ENCODE measurements around the gene ATF7.

The ATF7 gene

DNA sequence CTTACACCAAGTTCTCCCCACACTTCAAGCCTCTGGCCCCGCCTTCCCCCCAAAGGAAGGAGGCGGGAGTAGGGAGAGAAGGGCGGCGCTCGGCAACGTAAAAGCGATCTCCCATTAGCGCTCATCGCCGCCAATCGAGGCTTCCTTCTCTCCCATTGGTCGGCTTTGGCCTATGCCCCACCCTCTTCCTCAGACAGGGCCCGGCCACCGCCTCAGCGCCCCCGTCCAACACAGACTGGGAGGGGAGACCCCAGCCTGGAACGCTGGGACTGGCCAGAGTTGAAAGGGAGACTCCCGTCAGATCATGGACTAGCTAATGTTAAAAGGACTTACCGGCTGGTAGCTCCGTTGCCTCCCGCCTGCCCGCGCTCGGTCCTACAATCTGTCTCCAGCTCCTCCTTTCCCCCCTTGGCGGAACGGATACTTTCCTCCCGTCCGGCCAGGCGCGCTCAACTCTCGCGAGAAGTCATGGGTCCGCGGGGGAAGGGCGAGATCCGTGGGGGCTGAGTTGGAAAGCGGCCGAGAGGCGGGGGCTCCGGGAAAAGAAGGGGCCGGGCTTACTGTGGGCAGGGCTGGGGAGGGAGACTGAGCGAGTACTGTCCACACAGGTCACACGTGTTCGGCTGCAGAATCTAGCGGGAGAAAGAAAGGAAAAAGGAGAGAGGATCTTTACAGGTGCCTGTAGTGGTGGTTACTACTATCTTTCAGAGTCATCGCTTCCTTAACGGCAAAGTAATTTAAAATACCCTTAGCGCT is at the start of gene ATF7:
Gene ATF7 (minus strand): TSS at position 437 of the 756 bp plus-strand sequence. CDS start 25,382 bp downstream, outside the sequence.
- TF ChIP-seq EZH2 (IDR thresholded peaks at IDR 0.05) = no peak
- peak; percentile 88 for TF ChIP-seq POLR2AphosphoS5 (IDR thresholded peaks at IDR 0.05; ENCODE audit: borderline replicate concordance, low read depth, low read length)
- TF ChIP-seq FOXP2 (optimal IDR thresholded peaks at IDR 0.05; ENCODE audit: control extremely low read depth, extremely low read length, insufficient read depth) = peak; percentile 93

GRCh38 chr12:53674977-53675700 is 49.0 kb upstream of the ATF7 start:
- Histone ChIP-seq H3K9me3 (ENCODE audit: low read depth, low read length) (no peaks in the 10 kb centered on the region), H3K9ac (ENCODE audit: insufficient read length) (peak overlapping the region; percentile 97), H3K36me3 (ENCODE audit: insufficient read depth, low read length) (peaks cover 47% of the 10 kb centered on the region), H3K4me3 (peak overlapping the region; percentile 99), H3K27ac (peak overlapping the region; percentile 89)
- TF ChIP-seq POLR2AphosphoS5 (IDR thresholded peaks at IDR 0.05; ENCODE audit: borderline replicate concordance, low read depth, low read length) (no peak), FOXP2 (optimal IDR thresholded peaks at IDR 0.05; ENCODE audit: control extremely low read depth, extremely low read length, insufficient read depth) (no peak), EZH2 (IDR thresholded peaks at IDR 0.05) (no peak)
- no peak for DNase-seq (ENCODE audit: low read depth, low spot score)

More for the DNA sequence above, at the start of gene ATF7:
- Histone ChIP-seq H3K36me3 (ENCODE audit: insufficient read depth, low read length) (peaks cover 2% of the 10 kb centered on the region; the same call in 1 of the 2 replicates), H3K9me3 (ENCODE audit: low read depth, low read length) (no peaks in the 10 kb centered on the region), H3K27ac (peak within 1 kb of the TSS; percentile 97), H3K9ac (ENCODE audit: insufficient read length) (peak within 1 kb of the TSS; percentile 98), H3K4me3 (peak within 1 kb of the TSS; percentile 93)
- DNase-seq (ENCODE audit: low read depth, low spot score) = peak; percentile 97

DNA sequence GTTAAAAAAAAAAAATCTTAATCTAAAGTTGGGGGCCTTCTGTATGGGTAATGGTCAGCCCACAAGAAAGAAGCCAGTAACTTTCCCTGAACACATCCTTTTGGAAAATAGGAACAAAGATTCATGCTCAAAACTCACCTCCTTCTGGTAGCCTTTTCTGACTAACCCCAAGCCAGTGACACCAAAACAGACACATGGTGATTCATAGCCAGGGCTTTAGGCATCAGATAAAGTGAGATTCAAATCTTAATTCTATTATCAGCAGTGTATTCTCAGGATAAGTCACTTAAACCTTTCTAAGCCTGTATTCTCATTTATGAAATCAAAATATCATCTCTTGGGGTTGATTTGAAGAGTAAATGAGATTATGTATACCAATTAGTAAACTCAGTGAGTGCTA is 44.8 kb upstream of the ATF7 start:
- Histone ChIP-seq H3K27ac (no peak overlapping the region; the same call in 1 of the 2 replicates), H3K4me3 (no peak overlapping the region), H3K36me3 (ENCODE audit: insufficient read depth, low read length) (peaks cover 84% of the 10 kb centered on the region), H3K9me3 (ENCODE audit: low read depth, low read length) (no peaks in the 10 kb centered on the region), H3K9ac (ENCODE audit: insufficient read length) (no peak overlapping the region)
- TF ChIP-seq POLR2AphosphoS5 (IDR thresholded peaks at IDR 0.05; ENCODE audit: borderline replicate concordance, low read depth, low read length) (no peak), FOXP2 (optimal IDR thresholded peaks at IDR 0.05; ENCODE audit: control extremely low read depth, extremely low read length, insufficient read depth) (no peak), EZH2 (IDR thresholded peaks at IDR 0.05) (no peak)
- DNase-seq (ENCODE audit: low read depth, low spot score) = no peak

GRCh38 chr12:53670308-53670707 is 44.1 kb upstream of the ATF7 start:
- no peak overlapping the region for H3K27ac ChIP-seq
- H3K4me3 ChIP-seq = no peak overlapping the region
- no peaks in the 10 kb centered on the region for H3K9me3 ChIP-seq (ENCODE audit: low read depth, low read length)
- H3K9ac ChIP-seq (ENCODE audit: insufficient read length) = no peak overlapping the region
- no peak for DNase-seq (ENCODE audit: low read depth, low spot score)
- peaks cover 91% of the 10 kb centered on the region for H3K36me3 ChIP-seq (ENCODE audit: insufficient read depth, low read length)
- TF ChIP-seq POLR2AphosphoS5 (IDR thresholded peaks at IDR 0.05; ENCODE audit: borderline replicate concordance, low read depth, low read length) (no peak), FOXP2 (optimal IDR thresholded peaks at IDR 0.05; ENCODE audit: control extremely low read depth, extremely low read length, insufficient read depth) (no peak), EZH2 (IDR thresholded peaks at IDR 0.05) (no peak)

DNA sequence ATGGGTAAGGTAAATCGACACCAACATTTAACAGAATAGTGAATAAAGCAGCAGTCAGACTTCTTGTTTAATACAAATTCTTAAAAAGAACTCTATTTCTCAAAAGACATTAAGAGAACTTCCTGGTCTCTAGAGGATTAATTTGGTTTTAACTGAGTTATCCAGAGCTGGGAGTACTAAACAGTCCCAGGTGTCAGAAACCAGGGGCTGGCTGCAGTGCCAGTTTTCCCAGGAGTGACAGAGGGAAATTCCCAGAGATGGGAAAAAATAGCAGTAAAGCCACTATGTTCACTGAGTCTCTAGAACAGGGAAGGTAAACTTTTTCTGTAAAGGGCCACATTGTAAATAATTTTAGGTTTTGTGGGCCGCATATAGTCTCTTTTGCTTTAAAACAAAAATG is 40.9 kb upstream of the ATF7 start:
- peaks cover 88% of the 10 kb centered on the region for H3K36me3 ChIP-seq (ENCODE audit: insufficient read depth, low read length)

GRCh38 chr12:53664936-53665335 is 38.8 kb upstream of the ATF7 start:
- H3K27ac ChIP-seq = peak overlapping the region; percentile 42
- TF ChIP-seq POLR2AphosphoS5 (IDR thresholded peaks at IDR 0.05; ENCODE audit: borderline replicate concordance, low read depth, low read length) (no peak), EZH2 (IDR thresholded peaks at IDR 0.05) (no peak), FOXP2 (optimal IDR thresholded peaks at IDR 0.05; ENCODE audit: control extremely low read depth, extremely low read length, insufficient read depth) (no peak)
- no peak overlapping the region for H3K9ac ChIP-seq (ENCODE audit: insufficient read length)
- no peaks in the 10 kb centered on the region for H3K9me3 ChIP-seq (ENCODE audit: low read depth, low read length)
- no peak for DNase-seq (ENCODE audit: low read depth, low spot score)
- peaks cover 67% of the 10 kb centered on the region for H3K36me3 ChIP-seq (ENCODE audit: insufficient read depth, low read length)
- no peak overlapping the region for H3K4me3 ChIP-seq

More for the DNA sequence above, 40.9 kb upstream of the ATF7 start:
- Histone ChIP-seq H3K27ac (peak overlapping the region; percentile 51), H3K4me3 (no peak overlapping the region), H3K9me3 (ENCODE audit: low read depth, low read length) (no peaks in the 10 kb centered on the region), H3K9ac (ENCODE audit: insufficient read length) (no peak overlapping the region)
- no peak for DNase-seq (ENCODE audit: low read depth, low spot score)
- TF ChIP-seq POLR2AphosphoS5 (IDR thresholded peaks at IDR 0.05; ENCODE audit: borderline replicate concordance, low read depth, low read length) (no peak), FOXP2 (optimal IDR thresholded peaks at IDR 0.05; ENCODE audit: control extremely low read depth, extremely low read length, insufficient read depth) (no peak), EZH2 (IDR thresholded peaks at IDR 0.05) (no peak)

DNA sequence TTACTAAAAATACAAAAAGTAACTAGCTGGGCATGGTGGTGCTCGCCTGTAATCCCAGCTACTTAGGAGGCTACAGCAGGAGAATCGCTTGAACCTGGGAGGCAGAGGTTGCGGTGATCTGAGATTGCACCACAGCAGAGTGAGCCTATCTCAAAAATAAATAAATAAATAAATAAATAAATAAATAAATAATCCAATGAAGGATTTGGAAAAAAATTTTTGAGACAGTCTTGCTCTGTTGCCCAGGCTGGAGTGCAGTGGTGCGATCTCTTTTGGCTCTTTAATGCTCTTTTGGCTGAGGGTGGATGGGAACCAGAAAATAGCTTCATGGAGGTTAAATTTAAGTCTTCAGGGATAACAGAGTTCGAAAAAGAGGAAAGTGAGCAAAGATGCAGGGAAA is 38.0 kb upstream of the ATF7 start:
- Histone ChIP-seq H3K9me3 (ENCODE audit: low read depth, low read length) (no peaks in the 10 kb centered on the region), H3K9ac (ENCODE audit: insufficient read length) (no peak overlapping the region), H3K4me3 (no peak overlapping the region), H3K27ac (peak overlapping the region; percentile 42; the same call in 1 of the 2 replicates), H3K36me3 (ENCODE audit: insufficient read depth, low read length) (peaks cover 59% of the 10 kb centered on the region)
- no peak for TF ChIP-seq EZH2 (IDR thresholded peaks at IDR 0.05)
- TF ChIP-seq FOXP2 (optimal IDR thresholded peaks at IDR 0.05; ENCODE audit: control extremely low read depth, extremely low read length, insufficient read depth) = no peak
- no peak for TF ChIP-seq POLR2AphosphoS5 (IDR thresholded peaks at IDR 0.05; ENCODE audit: borderline replicate concordance, low read depth, low read length)
- no peak for DNase-seq (ENCODE audit: low read depth, low spot score)

- Histone ChIP-seq H3K4me3 (no peak overlapping the region), H3K27ac (peak overlapping the region; percentile 57; the same call in 1 of the 2 replicates)
Observed at GRCh38 chr12:53660041-53660440, 33.9 kb upstream of the ATF7 start.

More at GRCh38 chr12:53660041-53660440, 33.9 kb upstream of the ATF7 start:
- no peak for DNase-seq (ENCODE audit: low read depth, low spot score)
- Histone ChIP-seq H3K36me3 (ENCODE audit: insufficient read depth, low read length) (peaks cover 22% of the 10 kb centered on the region), H3K9ac (ENCODE audit: insufficient read length) (no peak overlapping the region), H3K9me3 (ENCODE audit: low read depth, low read length) (no peaks in the 10 kb centered on the region)
- TF ChIP-seq EZH2 (IDR thresholded peaks at IDR 0.05) (no peak), FOXP2 (optimal IDR thresholded peaks at IDR 0.05; ENCODE audit: control extremely low read depth, extremely low read length, insufficient read depth) (no peak), POLR2AphosphoS5 (IDR thresholded peaks at IDR 0.05; ENCODE audit: borderline replicate concordance, low read depth, low read length) (no peak)
